Tibial artery (tissue), 4 donors: ENCODE data around the gene APOBEC4.

Experiments used
- DNase-seq, 2 donors: peaks; one replicate each; pipeline ENCODE4 v3.0.0-alpha.2; 2019
- H3K27ac ChIP-seq, 2 donors: fragments of 200-600 bp; sonication (generic) in 1 of 2; 1 replicate in 1 of 2; 2 replicates in 1 of 2; pipeline ENCODE4 v1.5.1; 2018 to 2019; ENCODE audit warnings: mild to moderate bottlenecking in 1 of 2
- H3K27me3 ChIP-seq, 2 donors: fragments of 200-600 bp; sonication (generic) in 1 of 2; one replicate each; pipeline versions ENCODE4 v1.5.1 to v1.6.0; 2016 to 2019
- H3K36me3 ChIP-seq, 3 donors: fragments of 200-600 bp; sonication (generic) in 2 of 3; one replicate each; pipeline ENCODE4 v1.5.1; 2016 to 2019; ENCODE audit warnings: mild to moderate bottlenecking in 2 of 3
- H3K4me1 ChIP-seq, 4 donors: fragments of 200-600 bp; sonication (generic) in 2 of 4; 1 replicate in 3 of 4; 2 replicates in 1 of 4; pipeline ENCODE4 v1.5.1; 2016 to 2019
- H3K4me3 ChIP-seq, 2 donors: fragments of 200-600 bp; sonication (generic) in 1 of 2; 1 replicate in 1 of 2; 2 replicates in 1 of 2; pipeline ENCODE4 v1.5.1; 2018 to 2019; ENCODE audit warnings: mild to moderate bottlenecking in 2 of 2
- H3K9me3 ChIP-seq, 3 donors: fragments of 200-600 bp; sonication (generic) in 1 of 3; one replicate each; pipeline ENCODE4 v1.5.1; 2016 to 2019
- intact Hi-C: fragments of 100-400 bp; cut with DNase I; formaldehyde crosslinking; loops from one replicate; pipeline ENCODE4 v1.15.0; 2023; ENCODE audit warnings: low total_unique reads
- TF ChIP-seq, protein P1 (sequence below), 2 experiments: fragments of 200-600 bp in 1 of 2; fragments of 450-650 bp in 1 of 2; IDR thresholded peaks; one replicate each; pipeline ENCODE4 v1.5.1; 2017 to 2019; ENCODE audit warnings: antibody characterized with exemption in 2 of 2, mild to moderate bottlenecking in 1 of 2, moderate library complexity in 1 of 2

Gene APOBEC4

DNA sequence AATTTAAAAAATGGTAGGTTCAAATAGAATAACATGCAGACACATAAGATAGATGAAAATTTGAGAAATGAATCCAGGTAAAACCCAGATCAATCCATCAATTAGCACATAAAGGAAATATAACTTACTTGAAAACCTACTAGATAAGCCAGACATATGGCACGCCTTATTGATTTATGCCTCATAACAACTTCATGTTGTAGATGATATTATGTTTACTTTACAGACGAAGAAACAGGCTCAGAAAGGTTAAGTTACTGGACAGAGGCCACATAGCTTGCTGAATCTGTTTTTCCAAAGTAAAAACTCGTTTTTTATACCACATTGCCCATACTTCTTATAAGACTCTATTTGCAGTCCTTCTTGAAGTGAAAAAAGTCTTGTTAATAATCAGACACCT is 40.7 kb downstream of the APOBEC4 start:
- Histone ChIP-seq H3K4me3 (no peak overlapping the region), H3K27ac (no peak overlapping the region), H3K36me3 (no peaks in the 10 kb centered on the region), H3K9me3 (no peaks in the 10 kb centered on the region), H3K4me1 (peaks cover 0 to 41% (median 20%) of the 10 kb centered on the region in 4 donors), H3K27me3 (no peaks in the 10 kb centered on the region)
- no peak for DNase-seq
- intact Hi-C loops: no loop called here
- TF ChIP-seq, protein P1, sequence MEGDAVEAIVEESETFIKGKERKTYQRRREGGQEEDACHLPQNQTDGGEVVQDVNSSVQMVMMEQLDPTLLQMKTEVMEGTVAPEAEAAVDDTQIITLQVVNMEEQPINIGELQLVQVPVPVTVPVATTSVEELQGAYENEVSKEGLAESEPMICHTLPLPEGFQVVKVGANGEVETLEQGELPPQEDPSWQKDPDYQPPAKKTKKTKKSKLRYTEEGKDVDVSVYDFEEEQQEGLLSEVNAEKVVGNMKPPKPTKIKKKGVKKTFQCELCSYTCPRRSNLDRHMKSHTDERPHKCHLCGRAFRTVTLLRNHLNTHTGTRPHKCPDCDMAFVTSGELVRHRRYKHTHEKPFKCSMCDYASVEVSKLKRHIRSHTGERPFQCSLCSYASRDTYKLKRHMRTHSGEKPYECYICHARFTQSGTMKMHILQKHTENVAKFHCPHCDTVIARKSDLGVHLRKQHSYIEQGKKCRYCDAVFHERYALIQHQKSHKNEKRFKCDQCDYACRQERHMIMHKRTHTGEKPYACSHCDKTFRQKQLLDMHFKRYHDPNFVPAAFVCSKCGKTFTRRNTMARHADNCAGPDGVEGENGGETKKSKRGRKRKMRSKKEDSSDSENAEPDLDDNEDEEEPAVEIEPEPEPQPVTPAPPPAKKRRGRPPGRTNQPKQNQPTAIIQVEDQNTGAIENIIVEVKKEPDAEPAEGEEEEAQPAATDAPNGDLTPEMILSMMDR (IDR thresholded peaks at IDR 0.05): no peak

DNA sequence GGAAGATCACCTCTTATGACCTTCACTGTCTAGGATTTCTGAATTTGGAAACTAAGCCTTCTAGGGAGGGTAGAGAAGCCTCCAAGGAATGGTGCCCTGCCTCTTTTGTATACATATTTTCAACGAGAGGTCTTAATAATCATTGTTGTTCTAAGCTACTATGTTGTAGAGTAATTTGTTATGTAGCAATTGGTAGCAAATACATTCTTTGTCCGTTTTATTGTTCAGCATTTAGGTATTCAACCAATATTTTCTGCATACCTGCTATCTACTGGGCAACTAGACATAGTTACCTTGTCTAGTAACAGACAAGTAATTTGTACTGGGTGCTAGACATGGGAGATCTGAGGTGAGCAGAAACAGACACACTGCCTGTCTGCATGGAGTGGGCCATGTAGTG is 42.1 kb downstream of the APOBEC4 start:
- Histone ChIP-seq H3K9me3 (no peaks in the 10 kb centered on the region), H3K36me3 (no peaks in the 10 kb centered on the region)
- intact Hi-C loops: no loop called here

DNA sequence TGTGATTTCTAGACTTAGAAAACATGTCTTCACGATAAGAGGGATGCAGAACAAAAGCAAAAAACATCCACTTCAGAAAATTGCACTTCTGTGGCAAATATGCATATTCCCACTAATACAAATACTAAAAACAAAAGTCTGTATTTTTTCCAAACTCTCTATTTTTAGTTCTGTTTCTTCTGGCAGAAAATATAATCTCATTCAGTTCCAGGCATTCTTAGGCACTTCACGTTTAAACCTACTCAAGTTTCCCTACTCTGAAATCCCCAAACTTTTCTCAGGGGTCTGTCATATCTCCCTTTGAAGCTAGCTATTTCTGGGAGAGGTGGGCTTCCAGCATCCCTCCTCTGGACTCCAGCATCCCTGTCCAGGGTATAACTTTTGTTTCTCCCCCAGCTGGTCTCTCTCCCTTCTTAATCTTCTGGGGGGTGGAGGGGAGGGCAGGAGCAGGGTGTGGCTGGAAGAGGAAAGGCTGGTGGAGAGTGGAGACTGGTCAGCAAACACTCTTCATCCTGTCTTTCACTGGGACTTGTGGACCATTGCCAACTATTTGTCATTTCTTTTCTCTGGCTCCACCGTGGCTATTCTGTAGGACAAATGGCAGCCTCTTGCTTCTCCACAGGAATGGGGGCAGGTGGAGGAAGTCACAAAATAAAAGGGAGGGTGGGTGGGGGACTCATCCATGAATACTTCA is 43.2 kb downstream of the APOBEC4 start:
- TF ChIP-seq, protein P1 (IDR thresholded peaks at IDR 0.05): no peak
- Histone ChIP-seq H3K4me3 (peak overlapping the region; percentile 14 to 28), H3K27me3 (no peaks in the 10 kb centered on the region), H3K27ac (peak overlapping the region; percentile 78 to 83), H3K36me3 (no peaks in the 10 kb centered on the region), H3K4me1 (peaks cover 0 to 42% (median 23%) of the 10 kb centered on the region in 4 donors), H3K9me3 (no peaks in the 10 kb centered on the region)
- intact Hi-C loops: no loop called here
- no peak for DNase-seq

More for the DNA sequence above, 42.1 kb downstream of the APOBEC4 start:
- Histone ChIP-seq H3K4me1 (peaks cover 0 to 36% (median 23%) of the 10 kb centered on the region in 4 donors), H3K4me3 (no peak overlapping the region), H3K27ac (peak overlapping the region in 1 of 2 donors; percentile 83), H3K27me3 (no peaks in the 10 kb centered on the region)
- TF ChIP-seq, protein P1 (IDR thresholded peaks at IDR 0.05): no peak
- no peak for DNase-seq

DNA sequence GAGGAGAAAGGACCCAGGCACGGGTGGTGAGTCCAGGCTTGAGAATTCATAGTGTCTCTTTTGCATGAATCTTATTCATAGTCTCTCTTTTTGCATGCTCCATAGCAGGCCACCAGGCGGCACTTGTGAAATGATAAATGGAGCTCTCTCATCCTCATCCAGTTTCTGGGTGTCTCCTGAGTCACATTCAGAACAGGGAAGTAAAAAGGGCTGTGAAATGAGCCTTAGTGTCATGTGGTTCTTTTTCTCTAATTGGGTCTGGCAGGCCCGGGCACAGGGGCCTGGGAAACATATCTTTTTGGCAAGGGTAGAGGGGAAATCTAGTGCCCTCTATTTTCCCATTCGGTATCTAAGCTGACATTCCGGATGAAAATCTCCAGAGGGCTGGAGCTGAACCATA is 43.8 kb downstream of the APOBEC4 start:
- TF ChIP-seq, protein P1 (IDR thresholded peaks at IDR 0.05): peak; percentile 69 to 72
- H3K4me1 ChIP-seq: peaks cover 0 to 39% (median 23%) of the 10 kb centered on the region in 4 donors
- peak overlapping the region; percentile 14 to 28 for H3K4me3 ChIP-seq
- no peaks in the 10 kb centered on the region for H3K9me3 ChIP-seq
- H3K36me3 ChIP-seq: no peaks in the 10 kb centered on the region
- no peaks in the 10 kb centered on the region for H3K27me3 ChIP-seq
- intact Hi-C loops: no loop called here
- peak overlapping the region; percentile 78 to 83 for H3K27ac ChIP-seq
- DNase-seq: peak; percentile 82 to 91

DNA sequence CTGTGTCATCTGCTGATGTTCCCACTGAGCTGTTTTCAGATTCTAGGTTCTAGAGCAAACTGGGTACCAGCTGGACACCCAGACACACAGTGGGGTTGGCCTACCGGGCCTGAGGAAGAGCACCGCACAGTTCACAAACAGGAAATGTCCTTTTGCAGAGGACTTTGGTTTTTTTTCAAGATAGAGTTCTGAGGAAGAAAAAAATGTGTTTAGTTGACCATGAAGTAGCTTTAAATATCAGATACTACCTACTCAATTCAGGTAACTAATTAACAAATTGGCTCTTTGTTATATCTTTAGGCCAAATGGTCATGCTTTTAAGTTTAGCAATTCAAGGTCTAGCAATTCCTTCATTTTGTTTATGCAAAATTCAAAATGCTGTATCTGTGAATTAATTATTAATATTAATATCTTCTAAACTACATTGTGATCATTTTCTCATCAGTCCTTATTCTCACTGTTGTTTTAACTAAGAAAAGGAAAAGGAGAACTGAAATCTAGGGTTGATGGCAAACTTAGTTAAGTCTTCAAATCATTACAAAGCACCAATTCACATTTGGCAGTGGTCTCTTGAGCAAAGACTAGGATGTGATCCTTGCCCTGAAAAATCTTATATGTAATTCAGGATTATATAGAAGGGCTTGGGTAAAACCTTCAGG is 45.7 kb downstream of the APOBEC4 start:
- no peak overlapping the region for H3K4me3 ChIP-seq
- TF ChIP-seq, protein P1 (IDR thresholded peaks at IDR 0.05): no peak
- no peaks in the 10 kb centered on the region for H3K36me3 ChIP-seq
- intact Hi-C loops: no loop called here
- no peaks in the 10 kb centered on the region for H3K9me3 ChIP-seq
- DNase-seq: no peak
- no peaks in the 10 kb centered on the region for H3K27me3 ChIP-seq
- H3K4me1 ChIP-seq: peaks cover 0 to 39% (median 23%) of the 10 kb centered on the region in 4 donors
- peak overlapping the region in 1 of 2 donors; percentile 83 for H3K27ac ChIP-seq
